T-helper 1 cell treated with Interleukin-12 subunit alpha and Interleukin-12 subunit beta and Interleukin-4 antibody, amounts not matched to agents 30 ng/mL and 1 ng/mL, for 36 hours (primary cell): ENCODE measurements around the gene AFM. TPM values are rescaled to one million over a fixed set of nuclear protein-coding genes. Genes with fewer than 3 reads are reported as not detected.

Experiments
- total RNA-seq: library from RNA; stranded (reverse); gene quantifications from 2 replicates; pipeline ENCODE4 v1.2.3, GENCODE V29; 2022

Gene AFM
- total RNA-seq, 1 donor from 2014 or later, result not detected

Other genes starting within 250 kb of the AFM start
- gene ANKRD17, start 222.9 kb upstream of the AFM start, total RNA-seq, result 63.9 and 65.0 TPM in 2 replicates
- not detected in 2 replicates for gene ALB, start 77.5 kb upstream of the AFM start, total RNA-seq
- not detected in 2 replicates for gene AFP, start 45.5 kb upstream of the AFM start, total RNA-seq
- gene RASSF6, start 138.7 kb downstream of the AFM start, total RNA-seq, result not detected in 2 replicates